Uterus (tissue), 4 donors: Measurements from ENCODE around the gene FJX1. TPM values are rescaled to one million over a fixed set of nuclear protein-coding genes. Genes with fewer than 3 reads are reported as not detected.
"Not testable (repeated sequence)": the region's sequence is repeated elsewhere in the genome, so short reads cannot be mapped to it uniquely, and the experiment has no call there.

Experiments used
- DNase-seq, 2 donors: peaks; one replicate each; pipeline ENCODE4 v3.0.0-alpha.2; 2019 to 2020
- H3K27ac ChIP-seq, 2 donors: fragments of 200-600 bp; sonication (generic); 1 replicate in 1 of 2; 2 replicates in 1 of 2; pipeline ENCODE4 v1.5.1; 2016 to 2018
- H3K27me3 ChIP-seq, 2 donors: fragments of 200-600 bp; sonication (generic); one replicate each; pipeline ENCODE4 v1.5.1; 2018 to 2019; ENCODE audit warnings: control low read depth in 1 of 2
- H3K36me3 ChIP-seq, 2 donors: fragments of 200-600 bp; sonication (generic); one replicate each; pipeline ENCODE4 v1.5.1; 2019; ENCODE audit warnings: control low read depth in 1 of 2
- H3K4me1 ChIP-seq, 2 donors: fragments of 200-600 bp; sonication (generic); one replicate each; pipeline ENCODE4 v1.5.1; 2018 to 2019; ENCODE audit warnings: control low read depth in 1 of 2
- H3K4me3 ChIP-seq, 2 donors: fragments of 200-600 bp; sonication (generic); 1 replicate in 1 of 2; 2 replicates in 1 of 2; pipeline ENCODE4 v1.5.1; 2018 to 2019; ENCODE audit warnings: mild to moderate bottlenecking in 1 of 2
- H3K9me3 ChIP-seq, 2 donors: fragments of 200-600 bp; sonication (generic); one replicate each; pipeline ENCODE4 v1.5.1; 2019; ENCODE audit warnings: control low read depth in 1 of 2
- CTCF ChIP-seq, 4 experiments: fragments of 200-600 bp in 2 of 4; fragments of 450-650 bp in 2 of 4; sonication (generic) in 2 of 4; IDR thresholded peaks; one replicate each; pipeline ENCODE4 v1.5.1; 2016 to 2019; ENCODE audit warnings: antibody characterized with exemption in 4 of 4, mild to moderate bottlenecking in 2 of 4, moderate library complexity in 1 of 4
- POLR2A ChIP-seq, 2 donors: fragments of 450-650 bp; IDR thresholded peaks; one replicate each; pipeline ENCODE4 v1.6.1; 2016; ENCODE audit warnings: antibody characterized with exemption in 2 of 2, mild to moderate bottlenecking in 1 of 2, moderate library complexity in 1 of 2
- intact Hi-C: fragments of 100-400 bp; cut with DNase I; formaldehyde crosslinking; loops from one replicate; pipeline ENCODE4 v1.15.1; 2023; ENCODE audit warnings: low total_unique reads
- total RNA-seq, 4 donors: library from RNA; depleted of rRNA in 3 of 4; stranded (reverse); fragments of >200 nt in 3 of 4; gene quantifications; one replicate each; pipeline versions ENCODE4 v1.1.0 to v1.2.4, GENCODE V29; 2014 to 2023
- donor health status: DM: yes; HTN: yes; CAD: no.

Gene FJX1
- total RNA-seq, 4 donors from 2014 or later = 2.1 to 48.5 (median 5.6) TPM

- peaks cover 0 to 5% of the 10 kb centered on the region in 2 donors for H3K4me1 ChIP-seq
- TF ChIP-seq CTCF (IDR thresholded peaks at IDR 0.05) = no peak
- peak in 1 of 2 donors; percentile 61 for TF ChIP-seq POLR2A (IDR thresholded peaks at IDR 0.05)
- DNase-seq = peak; percentile 80 to 82
- peak within 1 kb of the TSS; percentile 84 to 92 for H3K27ac ChIP-seq
- intact Hi-C loops = no loop called here
- H3K4me3 ChIP-seq = peak within 1 kb of the TSS; percentile 76 to 78
- no peaks in the 10 kb centered on the region for H3K27me3 ChIP-seq
- H3K9me3 ChIP-seq = peaks cover 0 to 17% of the 10 kb centered on the region in 2 donors
- no peaks in the 10 kb centered on the region for H3K36me3 ChIP-seq
Measured at GRCh38 chr11:35662649-35663407, 44.6 kb downstream of the FJX1 start, which contains the start of gene TRIM44. TRIM44 (plus strand) TSS chr11:35662775; CDS start chr11:35663112, 337 bp downstream.

- Histone ChIP-seq H3K27ac (peak overlapping the region; percentile 84 to 92), H3K4me1 (peaks cover 0 to 5% of the 10 kb centered on the region in 2 donors), H3K4me3 (peak overlapping the region; percentile 76 to 78), H3K27me3 (no peaks in the 10 kb centered on the region), H3K9me3 (peaks cover 0 to 17% of the 10 kb centered on the region in 2 donors), H3K36me3 (no peaks in the 10 kb centered on the region)
- TF ChIP-seq POLR2A (IDR thresholded peaks at IDR 0.05) = no peak
- no peak for TF ChIP-seq CTCF (IDR thresholded peaks at IDR 0.05)
- intact Hi-C loops = no loop called here
- DNase-seq = no peak
Measured at GRCh38 chr11:35663408-35663702, 45.1 kb downstream of the FJX1 start.

GRCh38 chr11:35664977-35665441 lies 46.7 kb downstream of the FJX1 start:
- no peak for TF ChIP-seq POLR2A (IDR thresholded peaks at IDR 0.05)
- no peak for TF ChIP-seq CTCF (IDR thresholded peaks at IDR 0.05)
- DNase-seq = no peak
- Histone ChIP-seq H3K9me3 (peaks cover 0 to 17% of the 10 kb centered on the region in 2 donors), H3K4me3 (no peak overlapping the region), H3K4me1 (peaks cover 0 to 5% of the 10 kb centered on the region in 2 donors), H3K36me3 (no peaks in the 10 kb centered on the region), H3K27me3 (no peaks in the 10 kb centered on the region), H3K27ac (no peak overlapping the region)
- intact Hi-C loops = no loop called here

GRCh38 chr11:35667257-35667656 lies 49.0 kb downstream of the FJX1 start:
- Histone ChIP-seq H3K27ac (no peak overlapping the region), H3K36me3 (no peaks in the 10 kb centered on the region), H3K4me3 (no peak overlapping the region), H3K4me1 (peaks cover 0 to 5% of the 10 kb centered on the region in 2 donors), H3K9me3 (peaks cover 0 to 17% of the 10 kb centered on the region in 2 donors), H3K27me3 (no peaks in the 10 kb centered on the region)
- no peak for TF ChIP-seq CTCF (IDR thresholded peaks at IDR 0.05)
- TF ChIP-seq POLR2A (IDR thresholded peaks at IDR 0.05) = no peak
- intact Hi-C loops = no loop called here
- DNase-seq = no peak

GRCh38 chr11:35668350-35668749 lies 50.1 kb downstream of the FJX1 start:
- intact Hi-C loops, H3K27ac ChIP-seq, H3K4me3 ChIP-seq, H3K36me3 ChIP-seq, H3K4me1 ChIP-seq, H3K27me3 ChIP-seq, DNase-seq: not testable (repeated sequence)
- H3K9me3 ChIP-seq = peaks cover 0 to 17% of the 10 kb centered on the region in 2 donors

Other genes starting within 250 kb of the FJX1 start
- gene SLC1A2, start 198.9 kb upstream of the FJX1 start, total RNA-seq = 10 to 100 TPM in 1 of 4 donors, 1 to 10 TPM in 3; 1.0 to 11.5 (median 5.0) TPM
- 100 to 1,000 TPM in 1 of 4 donors, 10 to 100 TPM in 3; 26.8 to 172 (median 53.6) TPM for gene PAMR1, start 92.8 kb upstream of the FJX1 start, total RNA-seq
- 10 to 100 TPM; 16.1 to 65.3 (median 40.4) TPM for gene TRIM44, start 44.3 kb downstream of the FJX1 start, total RNA-seq